Mesothelial cell of epicardium (in vitro differentiated cells): ENCODE measurements around the gene CLK4. TPM values are rescaled to one million over a fixed set of nuclear protein-coding genes. Genes with fewer than 3 reads are reported as not detected.

Experiments used
- DNase-seq, 2 experiments: peaks; one replicate each; pipeline ENCODE4 v3.0.0; 2021; ENCODE audit warnings: low spot score in 2 of 2; ENCODE audit not compliant: unreplicated experiment in 2 of 2
- H3K27ac Mint-ChIP-seq: 2 replicates; pipeline ENCODE4 v1.8.0; 2021; ENCODE audit warnings: mixed read lengths
- H3K27me3 Mint-ChIP-seq: 2 replicates; pipeline ENCODE4 v1.8.0; 2021; ENCODE audit warnings: low read depth, mixed read lengths
- H3K36me3 Mint-ChIP-seq: 2 replicates; pipeline ENCODE4 v1.8.0; 2021; ENCODE audit warnings: mixed read lengths
- H3K4me1 Mint-ChIP-seq: 2 replicates; pipeline ENCODE4 v1.8.0; 2021; ENCODE audit warnings: mixed read lengths
- H3K4me3 Mint-ChIP-seq: 2 replicates; pipeline ENCODE4 v1.8.0; 2021; ENCODE audit warnings: mild to moderate bottlenecking, moderate library complexity, mixed read lengths
- H3K9me3 Mint-ChIP-seq: 2 replicates; pipeline ENCODE4 v1.8.0; 2021; ENCODE audit warnings: mixed read lengths
- CTCF ChIP-seq: fragments of 200-600 bp; sonication (generic); IDR thresholded peaks from one replicate; pipeline ENCODE4 v1.5.0; 2021; ENCODE audit warnings: antibody characterized with exemption; ENCODE audit not compliant: unreplicated experiment
- total RNA-seq: library from RNA; stranded (reverse); gene quantifications from 3 replicates; pipeline ENCODE4 v1.2.1, GENCODE V29; 2021

The CLK4 gene
- total RNA-seq, 1 donor from 2014 or later = 42.1 TPM

- H3K27ac Mint-ChIP-seq = peak overlapping the region; percentile 21
- H3K36me3 Mint-ChIP-seq = peaks cover 28% of the 10 kb centered on the region
- no peaks in the 10 kb centered on the region for H3K27me3 Mint-ChIP-seq
- TF ChIP-seq CTCF = no peak
- no peak for DNase-seq
- peaks cover 16% of the 10 kb centered on the region for H3K4me1 Mint-ChIP-seq
- peaks cover 76% of the 10 kb centered on the region for H3K9me3 Mint-ChIP-seq
- no peak overlapping the region for H3K4me3 Mint-ChIP-seq
Observed at GRCh38 chr5:178671602-178672144, 44.8 kb upstream of the CLK4 start.

GRCh38 chr5:178670351-178670885 is 43.6 kb upstream of the CLK4 start:
- Mint-ChIP-seq H3K4me3 (no peak overlapping the region), H3K27ac (no peak overlapping the region), H3K4me1 (peaks cover 16% of the 10 kb centered on the region), H3K36me3 (peaks cover 28% of the 10 kb centered on the region), H3K9me3 (peaks cover 67% of the 10 kb centered on the region), H3K27me3 (no peaks in the 10 kb centered on the region)
- TF ChIP-seq CTCF = no peak
- no peak for DNase-seq

GRCh38 chr5:178668579-178668978 is 41.7 kb upstream of the CLK4 start:
- Mint-ChIP-seq H3K27ac (no peak overlapping the region), H3K4me3 (no peak overlapping the region), H3K36me3 (peaks cover 29% of the 10 kb centered on the region), H3K9me3 (peaks cover 64% of the 10 kb centered on the region), H3K4me1 (peaks cover 9% of the 10 kb centered on the region), H3K27me3 (no peaks in the 10 kb centered on the region)
- TF ChIP-seq CTCF = no peak
- DNase-seq = no peak

GRCh38 chr5:178667688-178668087 is 40.8 kb upstream of the CLK4 start:
- no peaks in the 10 kb centered on the region for H3K27me3 Mint-ChIP-seq
- no peak for TF ChIP-seq CTCF
- peaks cover 7% of the 10 kb centered on the region for H3K4me1 Mint-ChIP-seq
- peaks cover 27% of the 10 kb centered on the region for H3K36me3 Mint-ChIP-seq
- peaks cover 58% of the 10 kb centered on the region for H3K9me3 Mint-ChIP-seq
- no peak for DNase-seq
- peak overlapping the region; percentile 87 for H3K27ac Mint-ChIP-seq
- no peak overlapping the region for H3K4me3 Mint-ChIP-seq

GRCh38 chr5:178667101-178667500 is 40.3 kb upstream of the CLK4 start:
- H3K27ac Mint-ChIP-seq = peak overlapping the region; percentile 87
- peaks cover 23% of the 10 kb centered on the region for H3K36me3 Mint-ChIP-seq
- H3K27me3 Mint-ChIP-seq = no peaks in the 10 kb centered on the region
- no peak overlapping the region for H3K4me3 Mint-ChIP-seq
- peaks cover 7% of the 10 kb centered on the region for H3K4me1 Mint-ChIP-seq
- H3K9me3 Mint-ChIP-seq = peaks cover 56% of the 10 kb centered on the region
- no peak for TF ChIP-seq CTCF
- DNase-seq = peak; percentile 33 to 62
